A673 (cell line): Measurements from ENCODE around the gene GBF1. TPM values are rescaled to one million over a fixed set of nuclear protein-coding genes. Genes with fewer than 3 reads are reported as not detected.
"Not testable (repeated sequence)": the region's sequence is repeated elsewhere in the genome, so short reads cannot be mapped to it uniquely, and the experiment has no call there.

Source experiments
- BruUV-seq: library from RNA; stranded (reverse); fragments of 400-500 nt; replicated peaks from 2 replicates; lab custom pipeline; 2021; lab: Mats Ljungman, UMichigan
- CTCF ChIA-PET: fragments of 300-600 bp; sonication (Branson Sonifier 250); formaldehyde crosslinking; loops from one replicate; lab custom pipeline; 2022; ENCODE audit warnings: antibody characterized with exemption; lab: Charles Lee
- POLR2A ChIA-PET: fragments of 300-600 bp; sonication (Branson Sonifier 250); formaldehyde crosslinking; loops from one replicate; lab custom pipeline; 2022; ENCODE audit warnings: antibody characterized with exemption; ENCODE audit not compliant: low non-redundant PET; lab: Charles Lee
- DNase-seq: peaks from one replicate; pipeline ENCODE4 v3.0.0-alpha.2; 2015; ENCODE audit warnings: low spot score
- H3K27ac ChIP-seq: fragments of 200-600 bp; sonication (generic); 2 replicates; pipeline ENCODE4 v1.5.1; 2016; ENCODE audit warnings: mixed run types, low read depth, mild to moderate bottlenecking, mixed read lengths, antibody characterized with exemption, low read length; ENCODE audit not compliant: poor library complexity, severe bottlenecking
- H3K27me3 ChIP-seq: fragments of 200-600 bp; sonication (generic); replicated peaks from 2 replicates; pipeline ENCODE4 v1.6.1; 2017; ENCODE audit warnings: mixed run types, low read depth, mild to moderate bottlenecking, mixed read lengths, antibody characterized with exemption, low read length; ENCODE audit not compliant: insufficient read depth, poor library complexity
- H3K36me3 ChIP-seq: fragments of 200-600 bp; sonication (generic); 2 replicates; pipeline ENCODE4 v1.6.1; 2016; ENCODE audit warnings: mixed run types, mild to moderate bottlenecking, mixed read lengths, antibody characterized with exemption, low read length; ENCODE audit not compliant: insufficient read depth, poor library complexity, severe bottlenecking
- H3K4me1 ChIP-seq: fragments of 200-600 bp; sonication (generic); 2 replicates; pipeline ENCODE4 v1.6.1; 2017; ENCODE audit warnings: mixed run types, mild to moderate bottlenecking, mixed read lengths, antibody characterized with exemption, low read length; ENCODE audit not compliant: insufficient read depth, poor library complexity, severe bottlenecking
- H3K4me3 ChIP-seq: fragments of 200-600 bp; sonication (generic); 2 replicates; pipeline ENCODE4 v1.5.1; 2016; ENCODE audit warnings: low read depth, mixed run types, mild to moderate bottlenecking, mixed read lengths, low read length; ENCODE audit not compliant: poor library complexity, severe bottlenecking
- H3K9me3 ChIP-seq: fragments of 200-600 bp; sonication (generic); 2 replicates; pipeline ENCODE4 v1.6.1; 2016; ENCODE audit warnings: mixed run types, low read depth, mild to moderate bottlenecking, mixed read lengths, antibody characterized with exemption, low read length; ENCODE audit not compliant: poor library complexity, severe bottlenecking
- CTCF ChIP-seq: fragments of 300-800, 200-600 bp; sonication (generic); conservative IDR thresholded peaks from 2 replicates; pipeline ENCODE4 v1.5.1; 2017; ENCODE audit warnings: low read depth, mild to moderate bottlenecking, antibody characterized with exemption, low read length, moderate library complexity, mixed read lengths
- EZH2 ChIP-seq: fragments of 200-600 bp; sonication (generic); IDR thresholded peaks from 2 replicates; pipeline ENCODE4 v1.6.1; 2017; ENCODE audit warnings: borderline replicate concordance, low read depth, mild to moderate bottlenecking, mixed read lengths, antibody characterized with exemption, low read length; ENCODE audit not compliant: poor library complexity, severe bottlenecking
- intact Hi-C: fragments of 100-400 bp; cut with micrococcal nuclease; formaldehyde crosslinking; loops from one replicate; pipeline ENCODE4 v1.10.0; 2022; ENCODE audit not compliant: unreplicated experiment
- total RNA-seq: library from RNA; stranded (reverse); gene quantifications from 2 replicates; pipeline ENCODE4 v1.2.3, GENCODE V29; 2021

The GBF1 gene
- total RNA-seq, 1 experiment from 2014 or later, result 50.0 TPM

- no peak overlapping the region for H3K27ac ChIP-seq
- ChIA-PET CTCF (no interaction called here), POLR2A (interaction anchor here (0.5 kb wide), 1 partner anchor 13 kb away, joined by 3 read pairs; no protein-coding TSS in a partner anchor)
- no peaks in the 10 kb centered on the region for H3K36me3 ChIP-seq
- H3K4me3 ChIP-seq, result no peak overlapping the region
- intact Hi-C loops, result no loop called here
- no TSS peak for BruUV-seq
- H3K9me3 ChIP-seq, result no peaks in the 10 kb centered on the region
- no peak for TF ChIP-seq EZH2
- TF ChIP-seq CTCF, result no peak
- H3K27me3 ChIP-seq, result no peaks in the 10 kb centered on the region
- H3K4me1 ChIP-seq, result no peaks in the 10 kb centered on the region
- no peak for DNase-seq
Observed at GRCh38 chr10:102302611-102303010, 57.3 kb downstream of the GBF1 start.

DNA sequence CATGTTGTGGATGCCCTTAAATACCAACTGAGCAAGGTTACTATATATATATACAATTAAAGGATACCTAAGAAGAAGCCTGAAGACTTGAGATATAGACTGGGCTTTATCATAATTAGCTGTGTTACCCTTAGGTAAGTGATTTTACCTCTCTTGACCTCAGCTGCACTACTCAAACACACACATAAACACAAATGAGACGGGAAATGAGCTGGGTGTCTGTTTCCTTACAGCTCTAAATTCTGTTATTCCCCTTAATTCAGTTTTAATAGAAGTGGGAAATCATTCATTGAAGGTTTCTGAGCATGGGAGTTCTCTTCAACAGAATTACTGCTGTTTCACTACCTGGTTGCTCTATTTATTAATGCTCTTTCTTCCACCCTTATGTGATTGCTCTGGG lies 60.7 kb downstream of the GBF1 start:
- no peaks in the 10 kb centered on the region for H3K9me3 ChIP-seq
- no peaks in the 10 kb centered on the region for H3K36me3 ChIP-seq
- H3K27me3 ChIP-seq, result no peaks in the 10 kb centered on the region
- DNase-seq, result no peak
- no TSS peak for BruUV-seq
- intact Hi-C loops, result no loop called here
- ChIA-PET POLR2A (no interaction called here), CTCF (interaction anchor here (0.7 kb wide), 1 partner anchor 11 kb away, joined by 3 read pairs; no protein-coding TSS in a partner anchor)
- TF ChIP-seq CTCF (no peak), EZH2 (no peak)
- no peak overlapping the region for H3K27ac ChIP-seq
- no peak overlapping the region for H3K4me3 ChIP-seq
- no peaks in the 10 kb centered on the region for H3K4me1 ChIP-seq

- H3K4me3 ChIP-seq, result no peak overlapping the region
- no peaks in the 10 kb centered on the region for H3K36me3 ChIP-seq
- ChIA-PET POLR2A (interaction anchor here (0.7 kb wide), 1 partner anchor 49 kb away, joined by 13 read pairs; no protein-coding TSS in a partner anchor), CTCF (interaction anchor here (1.6 kb wide), 1 partner anchor 45 kb away, joined by 3 read pairs; no protein-coding TSS in a partner anchor)
- H3K4me1 ChIP-seq, result no peaks in the 10 kb centered on the region
- intact Hi-C loops, result no loop called here
- no peaks in the 10 kb centered on the region for H3K9me3 ChIP-seq
- TF ChIP-seq CTCF (no peak), EZH2 (no peak)
- no peak overlapping the region for H3K27ac ChIP-seq
- DNase-seq, result no peak
- no TSS peak for BruUV-seq
- no peaks in the 10 kb centered on the region for H3K27me3 ChIP-seq
Observed at GRCh38 chr10:102306710-102307109, 61.4 kb downstream of the GBF1 start.

DNA sequence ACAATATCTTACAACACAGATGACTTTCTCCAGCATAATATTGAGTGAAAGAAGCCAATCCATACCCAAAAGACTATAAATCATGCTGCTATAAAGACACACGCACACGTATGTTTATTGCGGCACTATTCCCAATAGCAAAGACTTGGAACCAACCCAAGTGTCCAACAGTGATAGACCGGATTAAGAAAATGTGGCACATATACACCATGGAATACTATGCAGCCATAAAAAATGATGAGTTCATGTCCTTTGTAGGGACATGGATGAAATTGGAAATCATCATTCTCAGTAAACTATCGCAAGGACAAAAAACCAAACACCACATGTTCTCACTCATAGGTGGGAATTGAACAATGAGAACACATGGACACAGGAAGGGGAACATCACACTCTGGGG lies 63.0 kb downstream of the GBF1 start:
- CTCF ChIA-PET, H3K9me3 ChIP-seq, H3K4me1 ChIP-seq, H3K36me3 ChIP-seq, POLR2A ChIA-PET, BruUV-seq, H3K4me3 ChIP-seq, DNase-seq, intact Hi-C loops, H3K27me3 ChIP-seq, H3K27ac ChIP-seq: not testable (repeated sequence)
